HepG2 (cell line): ENCODE measurements around the gene PLVAP. TPM values are rescaled to one million over a fixed set of nuclear protein-coding genes. Genes with fewer than 3 reads are reported as not detected.
A peak's percentile ranks its signal among the peaks of the same experiment; 100 is the strongest.

Source experiments
- ADNP ChIP-seq: sonication (generic); formaldehyde crosslinking; IDR thresholded peaks from 2 replicates; pipeline ENCODE4 v1.4.0; 2020; ENCODE audit warnings: missing genetic modification reagents
- ARNTL ChIP-seq: sonication (generic); formaldehyde crosslinking; IDR thresholded peaks from 2 replicates; pipeline ENCODE4 v1.4.0; 2020; ENCODE audit warnings: mild to moderate bottlenecking, missing genetic modification reagents
- ATF1 ChIP-seq: IDR thresholded peaks from 2 replicates; pipeline ENCODE4 v1.6.1; 2016; ENCODE audit warnings: mild to moderate bottlenecking, control low read depth
- ATRX ChIP-seq: sonication (generic); formaldehyde crosslinking; IDR thresholded peaks from 2 replicates; pipeline ENCODE4 v1.4.0; 2020; ENCODE audit warnings: missing genetic modification reagents, borderline replicate concordance
- FOXJ3 ChIP-seq: sonication (generic); formaldehyde crosslinking; IDR thresholded peaks from 2 replicates; pipeline ENCODE4 v1.4.0; 2020; ENCODE audit warnings: missing genetic modification reagents, mild to moderate bottlenecking, borderline replicate concordance
- ISL2 ChIP-seq: sonication (generic); formaldehyde crosslinking; IDR thresholded peaks from 2 replicates; pipeline ENCODE4 v1.5.0; 2020; ENCODE audit warnings: missing genetic modification reagents
- NCOR1 ChIP-seq: fragments of 200-600 bp; sonication (generic); IDR thresholded peaks from 2 replicates; pipeline ENCODE4 v1.7.0; 2017; ENCODE audit warnings: antibody characterized with exemption, low read length, borderline replicate concordance
- PAX8 ChIP-seq: sonication (generic); formaldehyde crosslinking; IDR thresholded peaks from 2 replicates; pipeline ENCODE4 v1.8.0; 2022; ENCODE audit warnings: mild to moderate bottlenecking, missing genetic modification reagents, borderline replicate concordance
- RAD21 ChIP-seq: fragments of 450-650 bp; formaldehyde crosslinking; IDR thresholded peaks from 2 replicates; pipeline ENCODE4 v1.5.0; 2020; ENCODE audit warnings: mild to moderate bottlenecking
- SRF ChIP-seq: IDR thresholded peaks from 2 replicates; pipeline ENCODE4 v1.6.1; 2011; ENCODE audit warnings: mild to moderate bottlenecking, low read depth, low read length, moderate library complexity
- TCF7 ChIP-seq: sonication (generic); IDR thresholded peaks from 2 replicates; pipeline ENCODE4 v1.6.1; 2016; ENCODE audit warnings: antibody characterized with exemption, low read depth
- TFAP4 ChIP-seq: sonication (generic); IDR thresholded peaks from 2 replicates; pipeline ENCODE4 v1.6.1; 2016; ENCODE audit warnings: low read depth, borderline replicate concordance
- XRCC5 ChIP-seq: fragments of 200-400 bp; formaldehyde crosslinking; optimal IDR thresholded peaks from 2 replicates; pipeline ENCODE3; 2017; ENCODE audit warnings: mild to moderate bottlenecking, low read length
- ZNF205 ChIP-seq: IDR thresholded peaks from 2 replicates; pipeline ENCODE4 v1.6.1; 2018; ENCODE audit warnings: missing biosample characterization, missing genetic modification reagents
- ZNF451 ChIP-seq: sonication (generic); formaldehyde crosslinking; IDR thresholded peaks from 2 replicates; pipeline ENCODE4 v1.5.0; 2020; ENCODE audit warnings: mild to moderate bottlenecking, missing genetic modification reagents
- ZNF572 ChIP-seq: sonication (generic); formaldehyde crosslinking; IDR thresholded peaks from 2 replicates; pipeline ENCODE4 v1.5.1; 2020; ENCODE audit warnings: mild to moderate bottlenecking, missing genetic modification reagents
- ZNF639 ChIP-seq: conservative IDR thresholded peaks from 2 replicates; pipeline ENCODE4 v1.6.1; 2018; ENCODE audit warnings: missing genetic modification reagents
- ZNF746 ChIP-seq: sonication (generic); formaldehyde crosslinking; IDR thresholded peaks from 2 replicates; pipeline ENCODE4 v1.8.0; 2022; ENCODE audit warnings: mild to moderate bottlenecking, missing genetic modification reagents
- polyA plus RNA-seq, 8 experiments: library from polyadenylated mRNA; depleted of rRNA in 3 of 8; stranded (reverse) in 7 of 8; unstranded in 1 of 8; fragments of >200 nt; fragmentation: Illumina TruSeq in 4 of 8; extraction: Trizol in 4 of 8; gene quantifications; 2 replicates each; pipeline versions ENCODE4 v1.2.1 to v1.2.3, GENCODE V29; 2011 to 2016; ENCODE audit warnings: low read depth in 4 of 8, missing spikeins in 1 of 8, mixed read lengths in 1 of 8; ENCODE audit not compliant: insufficient read depth in 1 of 8
- total RNA-seq, 5 experiments: library from RNA; depleted of rRNA; stranded (reverse); fragments of >200 nt; fragmentation: Illumina TruSeq; extraction: Trizol; gene quantifications; 2 replicates each; pipeline ENCODE4 v1.2.3, GENCODE V29; 2016; ENCODE audit warnings: low read depth in 1 of 5
- TF ChIP-seq, protein P1 (sequence below): sonication (generic); formaldehyde crosslinking; IDR thresholded peaks from 2 replicates; pipeline ENCODE4 v1.5.0; 2020; ENCODE audit warnings: mild to moderate bottlenecking, missing genetic modification reagents
- TF ChIP-seq, protein P2 (sequence below): sonication (generic); formaldehyde crosslinking; IDR thresholded peaks from 2 replicates; pipeline ENCODE4 v1.4.0; 2020; ENCODE audit warnings: missing genetic modification reagents
- TF ChIP-seq, protein P3 (sequence below): sonication (generic); formaldehyde crosslinking; IDR thresholded peaks from 2 replicates; pipeline ENCODE4 v1.8.0; 2022; ENCODE audit warnings: mild to moderate bottlenecking, missing genetic modification reagents, moderate library complexity

PLVAP gene
- total and polyA plus RNA-seq, 2 of the 13 experiments (the other 11 are each of a cell fraction or from before 2014, with no cell fraction given): 0.26 TPM; not detected in 1

- TF ChIP-seq ZNF639 (CRISPR knock-in tag) (peak; percentile 43; the same call in 1 of the 2 replicates), TFAP4 (0 out of 2 replicates have a peak, but pooled peaks have one; percentile 20), RAD21 (no peak), FOXJ3 (CRISPR knock-in tag) (no peak), ATF1 (CRISPR knock-in tag) (peak; percentile 90), ZNF746 (CRISPR knock-in tag) (0 out of 2 replicates have a peak, but pooled peaks have one; percentile 35), NCOR1 (peak; percentile 54; the same call in 1 of the 2 replicates), SRF (peak; percentile 31; the same call in 1 of the 2 replicates), ADNP (CRISPR knock-in tag) (no peak), ZNF572 (CRISPR knock-in tag) (no peak), ZNF451 (CRISPR knock-in tag) (peak; percentile 10), TCF7 (no peak), PAX8 (CRISPR knock-in tag) (no peak), XRCC5 (peak; percentile 89), ATRX (CRISPR knock-in tag) (no peak), ARNTL (CRISPR knock-in tag) (0 out of 2 replicates have a peak, but pooled peaks have one; percentile 28), ISL2 (peak; percentile 34; the same call in 1 of the 2 replicates), ZNF205 (CRISPR knock-in tag) (peak; percentile 38; the same call in 1 of the 2 replicates)
- TF ChIP-seq, protein P1, sequence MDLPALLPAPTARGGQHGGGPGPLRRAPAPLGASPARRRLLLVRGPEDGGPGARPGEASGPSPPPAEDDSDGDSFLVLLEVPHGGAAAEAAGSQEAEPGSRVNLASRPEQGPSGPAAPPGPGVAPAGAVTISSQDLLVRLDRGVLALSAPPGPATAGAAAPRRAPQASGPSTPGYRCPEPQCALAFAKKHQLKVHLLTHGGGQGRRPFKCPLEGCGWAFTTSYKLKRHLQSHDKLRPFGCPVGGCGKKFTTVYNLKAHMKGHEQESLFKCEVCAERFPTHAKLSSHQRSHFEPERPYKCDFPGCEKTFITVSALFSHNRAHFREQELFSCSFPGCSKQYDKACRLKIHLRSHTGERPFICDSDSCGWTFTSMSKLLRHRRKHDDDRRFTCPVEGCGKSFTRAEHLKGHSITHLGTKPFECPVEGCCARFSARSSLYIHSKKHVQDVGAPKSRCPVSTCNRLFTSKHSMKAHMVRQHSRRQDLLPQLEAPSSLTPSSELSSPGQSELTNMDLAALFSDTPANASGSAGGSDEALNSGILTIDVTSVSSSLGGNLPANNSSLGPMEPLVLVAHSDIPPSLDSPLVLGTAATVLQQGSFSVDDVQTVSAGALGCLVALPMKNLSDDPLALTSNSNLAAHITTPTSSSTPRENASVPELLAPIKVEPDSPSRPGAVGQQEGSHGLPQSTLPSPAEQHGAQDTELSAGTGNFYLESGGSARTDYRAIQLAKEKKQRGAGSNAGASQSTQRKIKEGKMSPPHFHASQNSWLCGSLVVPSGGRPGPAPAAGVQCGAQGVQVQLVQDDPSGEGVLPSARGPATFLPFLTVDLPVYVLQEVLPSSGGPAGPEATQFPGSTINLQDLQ (CRISPR knock-in tag): no peak
- TF ChIP-seq, protein P2, sequence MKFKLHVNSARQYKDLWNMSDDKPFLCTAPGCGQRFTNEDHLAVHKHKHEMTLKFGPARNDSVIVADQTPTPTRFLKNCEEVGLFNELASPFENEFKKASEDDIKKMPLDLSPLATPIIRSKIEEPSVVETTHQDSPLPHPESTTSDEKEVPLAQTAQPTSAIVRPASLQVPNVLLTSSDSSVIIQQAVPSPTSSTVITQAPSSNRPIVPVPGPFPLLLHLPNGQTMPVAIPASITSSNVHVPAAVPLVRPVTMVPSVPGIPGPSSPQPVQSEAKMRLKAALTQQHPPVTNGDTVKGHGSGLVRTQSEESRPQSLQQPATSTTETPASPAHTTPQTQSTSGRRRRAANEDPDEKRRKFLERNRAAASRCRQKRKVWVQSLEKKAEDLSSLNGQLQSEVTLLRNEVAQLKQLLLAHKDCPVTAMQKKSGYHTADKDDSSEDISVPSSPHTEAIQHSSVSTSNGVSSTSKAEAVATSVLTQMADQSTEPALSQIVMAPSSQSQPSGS (CRISPR knock-in tag): peak; percentile 73; the same call in 1 of the 2 replicates
- TF ChIP-seq, protein P3, sequence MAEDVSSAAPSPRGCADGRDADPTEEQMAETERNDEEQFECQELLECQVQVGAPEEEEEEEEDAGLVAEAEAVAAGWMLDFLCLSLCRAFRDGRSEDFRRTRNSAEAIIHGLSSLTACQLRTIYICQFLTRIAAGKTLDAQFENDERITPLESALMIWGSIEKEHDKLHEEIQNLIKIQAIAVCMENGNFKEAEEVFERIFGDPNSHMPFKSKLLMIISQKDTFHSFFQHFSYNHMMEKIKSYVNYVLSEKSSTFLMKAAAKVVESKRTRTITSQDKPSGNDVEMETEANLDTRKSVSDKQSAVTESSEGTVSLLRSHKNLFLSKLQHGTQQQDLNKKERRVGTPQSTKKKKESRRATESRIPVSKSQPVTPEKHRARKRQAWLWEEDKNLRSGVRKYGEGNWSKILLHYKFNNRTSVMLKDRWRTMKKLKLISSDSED: no peak
These were observed 40.1 kb downstream of the PLVAP start, which contains the start of gene GTPBP3 (continued) for GRCh38 chr19:17336872-17337674.
